Stimulated activated CD4-positive, alpha-beta T cell treated with anti-CD3 and anti-CD28 coated beads, Interleukin-15, amount 100 ng/mL, for 48 hours (primary cell): Measurements from ENCODE around the gene KRT4.
"Not testable (repeated sequence)": the region's sequence is repeated elsewhere in the genome, so short reads cannot be mapped to it uniquely, and the experiment has no call there.

Experiments
- DNase-seq, 2 donors: peaks; one replicate each; pipeline ENCODE4 v3.0.0-alpha.2; 2020; ENCODE audit warnings: low read depth in 2 of 2

The KRT4 gene

DNA sequence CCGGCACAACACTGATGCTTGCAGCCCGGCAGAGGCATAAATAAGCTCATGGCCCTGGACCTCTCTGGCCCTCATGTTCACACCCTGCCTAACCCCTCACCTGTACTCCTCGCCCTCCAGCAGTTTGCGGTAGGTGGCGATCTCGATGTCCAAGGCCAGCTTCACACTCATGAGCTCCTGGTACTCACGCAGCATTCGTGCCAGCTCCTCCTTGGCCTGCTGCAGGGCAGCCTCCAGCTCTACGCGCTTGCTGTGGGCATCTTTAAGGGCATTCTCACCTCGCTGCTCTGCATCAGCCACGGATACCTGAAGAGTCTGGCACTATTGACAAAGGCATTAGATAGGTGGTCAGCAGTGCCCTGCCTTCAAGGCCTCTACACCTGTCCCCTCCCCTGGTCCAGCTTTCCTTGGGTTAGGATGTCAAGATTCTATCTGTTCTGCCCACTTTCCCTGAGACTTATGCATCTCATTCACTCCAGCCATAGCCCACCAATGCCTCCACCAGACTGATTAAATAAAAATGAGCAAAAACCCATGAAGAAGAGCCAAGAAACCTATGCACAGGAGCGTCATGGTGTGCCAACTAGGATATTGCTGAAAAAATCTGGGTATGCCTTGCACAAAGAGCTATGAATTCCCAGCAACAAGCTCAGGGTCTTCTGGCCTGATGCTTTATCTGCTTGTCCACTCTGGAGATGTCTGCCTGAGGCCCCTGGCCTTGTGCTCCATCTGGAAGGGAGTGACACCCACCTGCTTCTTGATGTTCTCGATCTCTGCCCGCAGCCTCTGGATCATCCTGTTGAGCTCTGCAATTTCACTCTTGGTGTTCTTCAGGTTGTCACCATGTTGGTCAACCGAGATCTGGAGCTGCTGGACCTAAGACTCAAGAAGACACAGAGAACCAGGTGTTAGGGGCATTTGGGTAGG is 6.1 kb downstream of the KRT4 start:
- DNase-seq: no peak

DNA sequence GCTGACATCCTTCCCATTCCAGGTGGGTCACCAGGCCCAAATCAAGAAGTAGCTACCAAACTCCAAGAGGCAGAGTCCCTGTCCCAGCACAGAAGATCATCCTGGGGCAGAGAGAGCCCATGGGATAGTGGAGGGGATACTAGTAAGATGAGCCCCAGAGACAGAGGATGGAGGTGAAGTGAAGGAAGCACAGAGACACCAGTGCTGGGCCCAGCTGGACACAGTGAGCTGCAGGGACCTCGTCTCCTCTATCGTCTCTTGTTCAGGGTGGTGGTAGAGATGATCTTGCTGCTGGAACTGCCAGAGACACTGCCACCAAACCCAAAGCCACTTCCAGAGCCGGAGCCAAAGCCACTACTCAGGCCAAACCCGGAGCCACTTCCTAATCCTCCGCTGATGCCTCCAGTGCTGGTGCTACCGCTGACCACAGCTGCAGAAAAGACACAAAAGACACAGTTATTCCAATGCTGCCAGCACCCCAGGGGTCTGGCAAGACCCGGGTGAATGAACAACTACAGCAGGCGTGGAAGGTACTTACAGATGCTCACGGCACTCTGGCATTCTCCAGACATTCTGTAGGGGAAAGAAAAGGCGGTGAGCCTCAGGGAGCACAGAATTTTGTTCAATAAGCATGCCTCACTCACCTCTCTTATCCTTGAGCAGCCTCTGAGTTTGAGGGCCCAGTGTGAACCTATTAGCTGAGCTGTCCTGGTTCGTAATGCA is 6.9 kb downstream of the KRT4 start:
- DNase-seq: no peak

DNA sequence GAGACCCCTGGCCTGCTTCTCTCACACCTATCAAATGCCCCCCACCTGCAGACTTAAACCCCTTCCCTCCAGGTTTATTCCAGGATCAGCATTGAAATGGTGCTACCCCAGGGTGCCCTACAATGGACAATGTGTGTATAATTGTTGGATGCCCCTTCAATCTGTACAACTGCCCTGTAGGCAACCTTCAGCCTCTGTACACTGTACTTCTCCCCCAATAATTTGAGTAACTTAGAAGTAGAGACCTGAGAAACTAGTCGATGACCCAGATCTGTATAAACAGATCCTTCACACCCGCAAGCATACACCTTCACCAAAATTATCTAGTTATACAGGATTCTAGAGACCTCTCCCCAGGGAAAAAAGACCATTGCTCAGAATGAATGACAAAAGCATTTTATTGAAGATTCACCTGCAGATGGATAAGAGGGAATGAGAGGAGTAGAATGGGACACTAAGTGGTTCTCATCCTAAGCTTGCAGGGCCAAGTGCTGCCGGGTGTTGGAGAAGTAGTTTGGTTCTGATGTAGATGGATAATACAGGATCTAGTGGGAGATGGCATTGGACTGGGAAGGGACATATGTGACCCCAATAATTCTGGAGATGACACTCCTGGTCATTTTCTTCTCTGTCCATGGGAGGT is 7.6 kb downstream of the KRT4 start:
- no peak for DNase-seq

DNA sequence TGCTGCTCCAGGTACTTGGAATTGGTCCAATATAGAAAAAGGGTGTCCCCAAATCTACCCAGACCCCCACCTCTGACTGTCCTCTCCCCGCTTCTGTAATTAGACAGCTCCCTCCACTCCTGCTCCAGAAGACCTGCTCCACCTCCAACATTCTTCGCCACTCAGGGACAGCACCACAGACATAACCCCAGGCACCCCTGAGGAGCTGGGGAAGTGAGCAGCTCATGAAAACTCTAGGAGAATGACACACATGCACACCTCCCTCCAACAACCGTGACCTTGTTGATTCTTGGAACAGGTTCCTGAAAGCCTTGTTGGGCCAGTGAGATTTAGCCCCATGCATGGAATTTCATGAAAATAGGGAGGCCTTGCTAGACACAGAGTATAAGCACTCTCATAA is 8.2 kb downstream of the KRT4 start:
- DNase-seq: no peak

DNA sequence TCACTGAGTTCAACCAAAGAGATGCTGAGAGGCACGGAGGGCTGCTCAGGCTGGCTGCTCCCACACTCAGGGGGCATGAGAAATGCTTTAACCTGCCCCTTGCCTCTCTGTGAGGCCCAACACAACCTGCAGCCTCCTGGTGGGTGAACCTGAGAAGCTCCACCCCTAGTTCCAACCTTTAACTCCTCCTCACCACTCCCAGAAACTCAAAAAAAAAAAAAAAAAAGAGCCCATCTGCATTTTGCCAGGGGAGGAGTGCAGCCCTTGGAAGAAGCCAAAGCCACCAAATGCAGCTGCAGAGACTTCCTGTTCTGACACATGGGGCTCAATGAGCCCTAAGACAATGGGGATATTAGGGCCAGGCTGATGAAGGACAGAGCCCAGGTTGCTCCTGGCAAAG is 8.9 kb downstream of the KRT4 start:
- DNase-seq: no peak

DNA sequence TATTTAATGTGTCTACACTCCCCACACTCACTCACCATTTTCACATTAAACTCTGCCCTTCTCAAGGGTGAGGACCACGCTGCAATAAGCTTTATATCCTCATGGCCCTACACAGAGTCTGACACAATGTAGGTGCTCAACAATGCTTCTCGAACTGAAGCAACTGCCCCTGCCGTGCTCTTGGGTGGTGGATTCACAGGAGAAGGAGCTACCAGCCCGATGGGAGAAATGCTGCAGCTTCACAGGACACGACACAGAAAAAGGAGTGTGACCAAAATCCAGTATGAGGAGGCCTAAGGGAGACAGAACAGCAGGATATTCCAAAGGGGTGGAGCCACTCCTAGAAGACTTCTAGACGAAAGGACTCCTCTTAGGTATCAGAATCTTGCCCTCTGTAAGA is 11.5 kb downstream of the KRT4 start:
- DNase-seq: no peak

DNA sequence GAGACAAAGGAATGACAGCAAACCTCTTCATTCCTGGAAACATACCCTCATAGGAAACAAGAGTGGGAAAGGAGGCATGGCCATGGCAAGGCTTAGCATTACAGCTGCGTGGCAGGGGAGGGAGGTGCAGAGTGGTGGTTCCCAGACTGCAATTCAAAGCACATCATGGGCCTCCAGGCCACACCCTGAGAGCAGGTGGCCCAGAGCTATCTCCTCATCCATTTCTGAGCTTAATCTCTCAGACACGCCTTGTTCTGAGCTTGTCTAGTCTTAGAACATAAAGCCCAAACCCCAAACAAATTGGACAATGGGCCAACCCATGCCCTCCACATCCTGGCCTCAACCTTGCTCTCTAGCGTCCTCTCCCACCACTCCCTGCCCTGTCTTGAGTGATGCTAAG is 12.1 kb downstream of the KRT4 start:
- DNase-seq: no peak

DNA sequence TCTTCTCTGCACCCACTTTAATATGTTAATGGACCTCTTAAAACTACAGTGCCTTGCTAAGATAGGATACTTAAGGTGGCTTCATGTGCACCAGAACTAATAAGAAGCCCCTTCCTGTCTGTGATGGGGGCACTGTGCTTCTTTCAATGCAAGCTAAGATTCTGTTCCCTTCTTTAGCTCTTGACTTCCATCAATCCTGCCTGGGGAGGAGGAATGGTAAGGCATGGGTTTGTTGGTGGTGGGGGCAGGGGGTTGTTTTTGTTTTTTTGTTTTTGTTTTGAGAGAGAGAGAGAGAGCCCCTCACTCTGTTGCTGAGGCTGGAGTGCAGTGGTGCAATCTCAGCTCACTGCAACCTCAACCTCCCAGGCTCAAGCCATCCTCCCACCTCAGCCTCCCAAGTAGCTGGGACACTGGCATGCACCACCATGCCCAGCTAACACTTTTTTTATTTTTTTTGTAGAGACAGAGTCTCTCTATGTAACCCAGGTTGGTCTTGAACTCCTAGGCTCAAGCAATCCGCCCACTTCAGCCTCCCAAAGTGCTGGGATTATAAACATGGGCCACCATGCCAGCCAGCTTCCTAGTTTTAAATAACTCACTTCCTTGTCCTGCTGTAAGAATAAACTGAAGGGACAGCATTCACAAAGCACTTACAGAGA is 13.5 kb downstream of the KRT4 start:
- no peak for DNase-seq

DNA sequence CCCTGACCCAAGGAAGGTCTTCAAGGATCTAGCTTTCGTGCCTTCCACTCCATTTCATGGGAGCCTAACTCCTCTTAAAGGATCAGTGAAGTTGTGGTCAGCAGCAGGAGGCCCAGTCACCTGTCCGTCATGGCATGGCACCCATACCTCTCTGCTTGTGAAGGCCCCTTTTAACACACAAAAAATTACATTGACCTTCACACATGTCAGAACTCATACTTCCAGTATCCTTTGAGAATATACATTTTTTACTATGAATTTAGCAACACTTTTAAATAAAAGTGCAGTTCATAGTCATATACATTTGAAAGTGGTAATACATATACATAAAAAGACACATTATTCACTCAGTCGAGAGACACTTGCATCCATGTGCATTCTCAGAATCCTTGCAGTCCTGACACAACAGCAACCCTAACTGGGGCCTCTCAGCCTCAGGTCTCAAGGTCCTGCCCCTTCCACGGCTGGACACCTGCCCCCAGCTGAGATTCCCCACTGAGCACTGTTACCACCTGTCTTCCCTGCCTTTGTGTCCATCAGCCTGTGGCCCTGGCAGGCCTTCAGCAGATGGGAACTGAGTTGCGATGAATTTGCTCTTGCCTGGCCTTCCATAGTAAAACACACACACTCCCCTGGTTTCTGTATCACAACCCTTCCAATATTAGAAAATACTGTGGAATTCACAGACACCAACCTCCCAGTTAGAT is 14.3 kb downstream of the KRT4 start:
- DNase-seq: no peak

DNA sequence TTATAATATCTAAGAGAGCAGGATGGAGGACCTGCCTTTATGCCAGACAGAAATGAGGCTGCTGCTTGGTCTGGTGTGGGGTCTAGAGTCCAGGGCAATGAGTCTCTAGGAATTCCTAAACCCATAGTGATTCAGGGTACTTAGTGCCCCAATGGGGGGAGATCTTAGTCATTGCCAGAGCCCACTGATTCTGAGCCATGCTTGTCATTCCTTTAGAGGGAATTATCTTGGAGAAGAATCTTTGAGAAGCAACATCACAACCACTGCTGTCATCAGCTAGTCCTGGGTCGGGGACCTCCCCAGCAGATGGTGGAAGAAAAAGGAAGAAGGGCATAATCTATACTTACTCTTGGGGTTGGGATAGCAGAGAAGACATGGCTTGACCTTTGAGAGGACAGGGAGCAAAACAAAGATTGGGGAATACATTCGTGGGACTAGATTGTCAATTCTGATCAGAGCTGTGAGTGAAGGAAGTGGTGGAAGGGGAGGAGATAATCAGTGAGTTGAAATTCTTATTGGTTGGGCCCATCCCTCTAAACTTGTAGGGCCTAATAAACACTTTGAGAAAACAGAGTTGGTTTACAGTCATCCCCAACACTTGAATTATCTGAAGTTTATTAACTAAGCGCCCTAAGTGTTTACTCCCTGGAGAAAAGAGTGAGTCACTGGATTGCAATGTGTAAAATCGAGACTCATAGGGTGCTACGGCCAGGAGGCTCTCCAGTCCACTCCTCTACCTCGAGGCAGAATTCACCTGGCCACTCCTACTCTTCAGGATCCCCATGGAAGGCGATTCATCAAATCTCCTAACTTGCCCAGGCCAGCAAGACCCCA is 15.0 kb downstream of the KRT4 start:
- DNase-seq: no peak

DNA sequence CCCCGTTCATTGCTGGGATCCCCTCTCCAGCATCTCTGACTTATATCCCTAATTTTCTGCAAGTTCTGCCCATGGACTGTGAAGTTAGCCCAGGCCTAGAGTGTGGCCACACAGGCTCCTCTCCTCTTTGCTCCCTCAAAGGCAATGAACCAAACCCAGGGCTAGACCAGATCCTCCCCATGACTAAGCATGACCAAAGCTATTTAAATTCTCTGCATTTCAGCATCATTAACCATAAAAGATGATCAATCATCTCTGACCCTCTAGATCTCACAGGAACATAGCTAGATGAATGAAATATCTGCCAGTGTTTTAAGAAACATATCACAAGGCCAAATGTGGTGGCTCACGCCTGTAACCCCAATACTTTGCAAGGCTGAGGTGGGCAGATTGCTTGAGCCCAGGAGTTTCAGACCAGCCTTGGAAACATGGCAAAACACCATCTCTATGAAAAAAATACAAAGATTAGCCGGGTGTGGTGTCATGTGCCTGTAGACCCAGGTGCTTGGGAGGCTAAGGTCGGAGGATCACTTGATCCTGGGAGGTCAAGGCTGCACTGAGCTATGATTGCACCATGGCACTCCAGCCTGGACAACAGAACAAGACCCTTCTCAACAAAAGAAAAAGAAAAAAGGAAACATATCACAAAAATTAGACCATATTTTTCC is 15.8 kb downstream of the KRT4 start:
- no peak for DNase-seq

DNA sequence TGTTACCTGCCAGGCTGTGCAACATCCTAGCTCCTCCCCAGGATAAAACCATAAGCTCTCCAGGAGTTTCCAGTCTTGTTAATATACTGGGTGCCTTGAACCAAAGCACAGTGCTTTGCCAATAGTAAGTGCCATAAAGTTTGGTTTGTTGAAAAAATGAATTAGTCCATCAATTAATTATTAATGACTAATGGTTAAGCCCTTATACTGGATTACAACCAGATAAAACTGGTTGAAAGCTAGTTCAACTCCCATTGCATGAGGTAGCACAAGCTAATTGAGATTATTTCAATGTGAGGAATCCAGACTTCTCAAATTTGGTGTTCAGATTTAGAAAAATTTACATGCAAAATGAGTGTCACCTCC is 16.4 kb downstream of the KRT4 start:
- no peak for DNase-seq

DNA sequence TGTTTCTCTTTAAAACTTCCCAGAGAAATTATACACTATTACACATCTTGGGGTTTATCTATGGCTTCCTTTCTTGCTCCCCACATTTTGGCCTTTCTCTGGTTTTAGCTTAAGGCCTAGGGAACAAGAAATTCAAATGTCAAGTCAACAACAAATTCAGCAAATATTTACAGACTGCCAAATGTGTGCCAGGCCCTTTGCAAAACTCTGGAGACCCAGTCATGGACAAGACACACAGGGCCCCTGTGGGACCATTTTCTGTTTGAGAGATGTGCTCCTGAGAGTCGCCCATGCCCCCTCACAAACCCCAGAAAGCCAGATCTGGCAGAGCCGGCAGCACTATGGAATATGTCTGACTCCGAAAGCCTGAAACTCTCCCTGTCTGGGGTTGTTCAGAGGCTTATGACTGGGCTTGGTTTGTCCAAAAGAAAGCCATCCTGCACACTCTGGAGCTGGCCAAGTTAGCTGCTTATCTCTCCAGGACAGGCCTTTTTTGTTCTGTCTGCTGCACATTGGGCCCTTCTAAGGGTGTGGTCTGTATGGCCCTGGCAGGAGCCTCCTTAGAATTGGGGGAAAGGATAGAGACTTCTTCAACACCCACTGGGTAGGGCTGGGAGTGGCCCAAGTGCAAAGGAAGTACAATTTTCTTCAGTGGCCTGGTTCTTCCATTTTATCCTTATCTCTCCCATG is 16.9 kb downstream of the KRT4 start:
- no peak for DNase-seq

DNA sequence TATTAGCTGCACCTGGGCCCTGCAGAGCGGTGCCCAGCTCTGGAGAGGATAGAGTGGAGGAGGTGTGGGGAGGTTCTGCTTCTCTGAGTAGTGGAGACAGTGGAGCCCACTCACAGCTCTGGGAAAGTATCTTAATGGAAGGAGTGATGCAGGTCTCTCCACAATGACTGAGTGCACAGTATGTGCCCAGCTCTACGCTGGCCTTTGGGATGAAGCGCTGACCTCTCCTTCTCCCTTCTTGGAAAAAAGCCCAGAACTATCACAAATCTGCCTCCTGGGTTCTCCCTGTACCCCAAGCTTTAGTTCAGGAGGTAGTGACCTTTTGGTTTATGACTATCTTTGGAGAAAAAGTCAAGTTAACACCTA is 17.5 kb downstream of the KRT4 start:
- no peak for DNase-seq

DNA sequence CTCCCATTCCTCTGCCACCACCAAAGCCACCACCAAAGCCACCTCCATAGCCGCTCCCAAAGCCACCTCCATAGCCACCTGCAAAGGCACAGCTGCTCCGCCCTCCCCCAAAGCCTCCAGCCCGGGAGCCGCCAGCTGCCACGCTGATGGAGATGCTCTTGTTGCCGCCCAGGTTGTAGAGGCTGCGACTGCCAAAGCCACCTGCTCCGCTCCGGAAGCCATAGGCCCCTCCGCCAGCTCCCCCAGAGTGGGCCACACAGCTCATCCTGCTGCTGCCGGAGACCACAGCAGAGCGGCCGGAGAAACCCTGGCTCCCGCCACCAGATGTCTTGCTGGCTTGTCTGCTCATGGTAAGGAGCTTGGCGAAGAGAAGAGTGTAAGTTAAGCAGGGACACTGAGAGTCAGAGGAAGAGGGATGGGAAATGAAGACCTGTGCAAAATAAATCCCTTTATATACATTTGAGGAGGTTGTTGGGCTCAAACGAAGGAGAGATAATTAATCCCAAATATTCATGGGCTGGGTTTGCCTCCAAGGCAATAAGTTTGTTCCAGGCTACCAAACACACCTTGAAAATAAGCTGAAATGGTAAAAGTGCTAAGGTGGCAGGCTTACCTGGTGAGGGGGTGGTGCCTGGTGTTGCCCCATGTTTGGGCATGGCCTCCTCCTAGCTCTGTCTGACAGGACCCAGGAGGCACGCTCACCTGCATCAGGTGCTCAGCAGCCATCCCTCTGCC is 18.1 kb downstream of the KRT4 start, which contains the start of gene KRT3:
KRT3 (minus strand) TSS at position 424 of the 735 bp plus-strand sequence; CDS start at position 349, 75 bp downstream.
- DNase-seq: no peak

DNA sequence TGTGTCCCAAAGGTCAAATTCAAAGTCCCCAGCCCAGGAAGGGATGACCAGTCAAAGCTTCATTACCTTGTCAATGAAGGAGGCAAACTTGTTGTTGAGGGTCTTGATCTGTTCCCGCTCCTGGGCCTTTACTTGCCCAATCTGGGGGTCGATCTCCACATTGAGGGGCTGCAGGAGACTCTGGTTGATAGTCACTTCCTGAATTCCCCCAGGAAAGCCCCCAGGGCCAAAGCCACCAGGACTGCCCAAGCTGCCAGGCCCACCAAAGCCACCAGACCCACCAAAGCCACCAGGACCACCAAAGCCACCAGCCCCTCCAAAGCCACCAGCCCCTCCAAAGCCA is 18.6 kb downstream of the KRT4 start:
- DNase-seq: not testable (repeated sequence)

DNA sequence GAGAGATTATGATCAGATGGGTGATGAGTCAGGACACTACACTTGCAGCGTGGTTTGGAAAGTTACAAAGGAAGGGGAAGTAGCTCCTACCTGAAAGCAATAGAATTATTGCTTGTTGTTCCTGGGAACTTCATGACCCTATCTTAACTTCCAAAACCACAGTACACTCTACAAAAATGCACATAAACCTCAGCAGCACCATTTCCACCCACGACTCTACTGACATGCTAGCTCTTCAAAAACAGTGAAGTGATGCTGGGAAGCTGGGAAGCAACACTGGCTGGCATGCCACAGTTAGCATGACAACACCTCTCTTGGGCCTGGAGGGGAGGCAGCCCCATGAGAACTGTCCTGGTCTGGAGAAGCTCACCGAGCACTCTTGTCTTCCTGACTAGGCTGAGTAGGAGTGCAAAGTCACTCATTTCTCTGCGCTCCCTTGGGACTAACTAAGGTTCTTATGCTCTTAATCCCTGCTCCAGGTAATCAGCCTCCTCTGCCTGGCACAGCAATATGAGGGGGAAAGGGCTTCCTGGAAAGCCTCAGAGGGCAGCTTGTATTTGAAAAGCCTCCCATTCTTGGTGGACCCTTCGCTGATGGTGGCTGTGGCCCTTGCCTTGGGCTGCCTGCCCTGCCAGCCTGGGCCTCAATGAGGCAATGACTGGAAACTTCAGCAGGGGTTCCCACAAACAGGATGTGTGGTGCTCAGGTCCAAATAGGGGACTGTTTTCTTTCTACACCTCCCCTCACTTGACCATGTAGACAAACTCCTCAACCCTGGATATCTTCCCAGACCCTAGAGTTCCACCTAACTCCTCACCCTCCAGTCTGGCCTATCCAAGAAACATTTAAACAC is 19.2 kb downstream of the KRT4 start:
- no peak for DNase-seq
